GM18526 (cell line): ENCODE data around the gene RPRD1A.
A peak's percentile ranks its signal among the peaks of the same experiment; 100 is the strongest.

Source experiments
- POLR2A ChIP-seq: IDR thresholded peaks from 3 replicates; pipeline ENCODE4 v1.6.1; 2011; ENCODE audit not compliant: insufficient read length; ENCODE audit errors: extremely low read depth

The RPRD1A gene, protein sequence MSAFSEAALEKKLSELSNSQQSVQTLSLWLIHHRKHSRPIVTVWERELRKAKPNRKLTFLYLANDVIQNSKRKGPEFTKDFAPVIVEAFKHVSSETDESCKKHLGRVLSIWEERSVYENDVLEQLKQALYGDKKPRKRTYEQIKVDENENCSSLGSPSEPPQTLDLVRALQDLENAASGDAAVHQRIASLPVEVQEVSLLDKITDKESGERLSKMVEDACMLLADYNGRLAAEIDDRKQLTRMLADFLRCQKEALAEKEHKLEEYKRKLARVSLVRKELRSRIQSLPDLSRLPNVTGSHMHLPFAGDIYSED

GRCh38 chr18:36067055-36067957 lies at the start of gene RPRD1A:
Gene RPRD1A, minus strand, starts transcription at chr18:36067559. Its CDS starts 155 bp downstream, at chr18:36067404.
- peak; percentile 70 for TF ChIP-seq POLR2A

GRCh38 chr18:36114738-36115137 lies 47.4 kb upstream of the RPRD1A start:
- TF ChIP-seq POLR2A: no peak

DNA sequence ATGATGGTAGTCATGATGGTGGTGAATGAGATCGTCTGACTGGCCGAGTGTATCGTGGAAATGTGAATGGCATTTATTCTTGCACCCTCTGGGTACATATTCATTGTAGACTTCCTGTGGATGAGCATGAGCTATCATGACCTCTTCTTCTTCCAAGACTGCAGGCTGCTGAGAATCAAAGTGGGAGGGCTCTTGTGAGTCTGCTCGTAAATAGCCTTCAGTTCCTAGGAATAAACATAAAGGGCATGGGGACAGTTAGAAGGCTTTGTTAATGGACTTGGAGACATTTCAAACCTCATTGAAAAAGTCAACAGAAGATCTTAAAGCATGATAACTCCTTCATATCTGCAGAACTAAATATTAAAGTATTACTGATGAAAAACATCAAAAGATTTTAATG lies 46.9 kb upstream of the RPRD1A start:
- TF ChIP-seq POLR2A: no peak

DNA sequence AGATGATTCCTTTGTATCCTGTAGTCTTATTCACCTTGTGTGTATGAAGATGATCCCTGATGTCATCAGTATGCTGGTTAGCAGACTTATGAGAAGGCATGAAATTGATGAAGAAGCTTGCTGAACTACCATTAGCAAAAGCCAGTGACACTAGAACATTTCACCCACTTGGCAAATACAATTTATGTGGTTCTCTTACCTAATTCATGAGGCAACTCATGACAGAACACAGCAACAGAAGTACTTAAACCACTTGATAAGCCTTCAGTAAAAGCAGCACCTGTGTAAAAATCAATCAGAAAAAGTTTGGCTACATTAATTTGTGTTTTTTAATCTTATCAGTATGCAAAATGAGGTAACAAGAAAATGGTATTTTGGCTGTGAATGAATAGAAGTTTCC lies 44.9 kb upstream of the RPRD1A start:
- no peak for TF ChIP-seq POLR2A

DNA sequence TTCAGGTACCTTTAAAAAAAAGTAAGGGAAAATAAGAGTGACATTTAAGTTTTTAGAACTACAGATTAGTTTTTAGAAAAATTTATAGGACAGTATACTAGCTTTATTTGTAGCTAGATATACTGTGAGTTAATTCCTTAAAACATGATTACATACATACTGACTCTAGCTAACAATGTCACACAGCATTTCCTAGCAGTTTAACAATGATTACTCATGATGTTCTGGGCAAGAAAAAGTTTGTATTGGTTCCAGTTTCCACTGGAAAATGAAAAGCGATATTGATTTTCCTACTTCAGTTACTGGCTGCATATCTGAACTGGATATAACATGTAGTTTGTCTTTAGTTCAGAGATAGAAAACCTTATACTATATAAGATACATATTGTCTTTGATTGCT lies 42.4 kb upstream of the RPRD1A start:
- no peak for TF ChIP-seq POLR2A

- no peak for TF ChIP-seq POLR2A
Measured at GRCh38 chr18:36108601-36109000, 41.2 kb upstream of the RPRD1A start.

DNA sequence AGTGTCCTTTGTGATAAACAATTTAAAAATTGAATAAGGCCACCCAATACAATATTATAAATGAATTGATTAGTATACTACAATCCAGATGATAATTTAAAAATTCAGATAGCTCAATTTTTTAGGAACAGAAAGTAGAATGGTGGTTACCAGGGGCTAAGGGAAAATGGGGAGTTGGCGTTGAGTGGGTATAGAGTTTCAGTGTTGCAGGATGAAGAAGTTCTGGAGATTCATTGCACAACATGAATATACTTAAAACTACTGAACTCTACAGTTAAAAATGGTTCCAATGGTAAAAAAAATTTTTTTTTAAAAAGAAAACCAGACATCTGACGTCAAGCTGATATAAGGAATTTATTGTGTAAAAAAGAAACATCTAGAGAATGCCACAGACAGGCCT lies 40.8 kb upstream of the RPRD1A start:
- no peak for TF ChIP-seq POLR2A

- TF ChIP-seq POLR2A: no peak
Measured at GRCh38 chr18:36107477-36107876, 40.1 kb upstream of the RPRD1A start.

DNA sequence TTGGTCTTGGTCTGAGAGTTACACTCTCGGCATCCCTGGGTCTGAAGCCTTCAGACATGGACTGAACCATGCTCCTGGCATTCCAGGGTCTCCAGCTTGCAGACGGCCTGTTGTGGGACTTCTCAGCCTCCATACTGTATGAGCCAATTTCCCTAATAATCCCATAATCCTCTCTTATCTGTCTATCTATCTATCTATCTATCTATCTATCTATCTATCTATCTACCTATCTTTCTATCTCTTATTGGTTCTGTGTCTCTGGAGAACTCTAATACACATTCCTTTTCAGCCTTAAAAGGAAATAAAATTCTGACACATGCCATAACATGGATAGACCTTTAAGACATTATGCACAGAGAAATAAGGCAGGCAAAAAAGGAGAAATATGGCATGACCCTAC lies 37.4 kb upstream of the RPRD1A start:
- TF ChIP-seq POLR2A: no peak

DNA sequence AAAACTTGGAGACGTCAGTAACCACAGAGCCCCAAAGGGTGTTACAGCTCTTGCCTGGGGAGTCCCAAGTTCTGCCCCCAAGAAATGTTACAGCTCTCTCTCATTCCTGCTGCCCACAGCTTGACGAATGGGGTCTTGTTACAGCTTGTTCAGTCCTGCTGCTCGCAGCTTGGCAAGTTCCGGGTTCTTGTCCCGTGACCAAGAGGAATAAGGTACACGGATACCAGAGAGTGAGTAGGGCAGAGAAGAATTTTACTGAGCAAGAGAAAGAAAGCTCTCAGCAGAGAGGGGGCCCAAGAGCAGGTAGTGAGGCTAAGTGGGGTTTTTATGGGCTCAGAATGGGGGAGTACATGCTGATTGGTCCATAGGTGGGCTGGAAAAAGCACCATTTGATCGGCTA lies 34.6 kb upstream of the RPRD1A start:
- TF ChIP-seq POLR2A: no peak

DNA sequence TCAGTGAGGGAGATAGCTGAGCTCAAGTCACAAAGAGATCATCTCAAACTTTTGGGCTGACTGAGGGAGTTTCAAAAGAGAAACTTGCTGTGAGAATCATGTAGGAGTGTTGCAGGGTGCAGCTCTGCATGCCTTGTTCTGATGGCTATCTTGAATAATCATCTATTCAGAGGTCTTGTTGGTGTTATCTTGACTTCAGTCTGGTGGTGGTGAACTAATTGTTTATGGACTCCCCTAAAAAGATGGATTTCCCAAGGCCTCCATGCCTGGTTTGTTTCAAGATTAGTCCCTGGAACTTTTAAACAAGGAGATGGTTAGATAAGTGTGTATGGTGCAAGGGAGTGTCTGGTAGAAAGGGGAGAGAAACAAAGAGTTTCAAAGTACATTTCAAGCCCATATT lies 32.0 kb upstream of the RPRD1A start:
- no peak for TF ChIP-seq POLR2A

DNA sequence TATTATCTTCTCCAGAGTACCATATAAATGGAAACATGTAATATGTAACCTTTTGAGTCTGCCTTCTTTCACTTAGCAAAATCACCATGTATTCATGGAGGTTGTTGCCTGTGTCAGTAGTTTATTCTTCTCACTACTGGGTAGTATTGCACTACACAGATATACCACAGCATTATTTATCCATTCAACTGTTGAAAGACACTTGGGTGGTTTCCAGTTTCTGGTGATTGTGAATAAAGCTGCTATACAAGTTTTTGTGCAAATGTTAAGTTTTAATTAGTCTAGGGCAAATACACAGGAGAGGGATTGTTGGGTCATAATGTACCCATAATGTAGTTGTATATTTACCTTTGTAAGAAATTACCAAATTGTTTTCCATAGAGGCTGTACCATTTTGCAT lies 29.6 kb upstream of the RPRD1A start:
- TF ChIP-seq POLR2A: no peak

GRCh38 chr18:36095936-36096519 lies 28.7 kb upstream of the RPRD1A start:
- TF ChIP-seq POLR2A: no peak

GRCh38 chr18:36094431-36094830 lies 27.1 kb upstream of the RPRD1A start:
- TF ChIP-seq POLR2A: no peak

- TF ChIP-seq POLR2A: no peak
Measured at GRCh38 chr18:36089001-36089400, 21.6 kb upstream of the RPRD1A start.

- TF ChIP-seq POLR2A: no peak
Measured at GRCh38 chr18:36088256-36088655, 20.9 kb upstream of the RPRD1A start.
